ENCODE results near the gene CCDC60. TPM values are rescaled to one million over a fixed set of nuclear protein-coding genes. Genes with fewer than 3 reads are reported as not detected.
A peak's percentile ranks its signal among the peaks of the same experiment; 100 is the strongest.

The CCDC60 gene, protein sequence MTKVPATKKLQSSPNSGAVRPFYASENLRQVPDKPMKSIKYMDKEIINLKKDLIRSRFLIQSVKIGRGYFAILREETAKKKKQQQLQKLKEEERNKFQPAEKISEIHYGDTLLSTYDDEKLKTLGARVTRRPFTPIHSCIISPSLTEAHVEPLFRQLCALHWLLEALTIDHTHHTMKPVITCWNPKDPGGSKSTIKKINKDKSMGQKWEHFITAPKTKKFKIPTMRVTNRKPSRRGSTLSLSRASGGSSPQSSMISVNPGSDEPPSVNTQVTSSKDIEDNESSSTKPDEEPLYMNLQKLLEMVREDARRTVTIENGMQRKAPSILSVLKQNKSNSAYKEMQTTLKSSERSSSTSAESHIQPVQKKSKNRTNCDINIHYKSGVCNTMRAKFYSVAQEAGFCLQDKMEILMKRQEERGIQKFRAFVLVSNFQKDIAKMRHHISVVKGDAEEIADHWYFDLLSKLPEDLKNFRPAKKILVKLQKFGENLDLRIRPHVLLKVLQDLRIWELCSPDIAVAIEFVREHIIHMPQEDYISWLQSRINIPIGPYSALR
- not detected for total RNA-seq
- not detected for polyA plus RNA-seq
- long read RNA-seq, donor 1 = 0 reads
- long read RNA-seq, donor 2 = 0 reads
- long read RNA-seq, donor 3 = 0 reads
- long read RNA-seq, donor 4 = 0 reads
- long read RNA-seq, donor 5 = 0 reads
- long read RNA-seq, donor 6 = 0 reads
- long read RNA-seq, donor 7 = 0 reads
- long read RNA-seq, donor 8 = 0 reads
- long read RNA-seq, donor 9 = 0 reads
- long read RNA-seq, donor 10 = 0 reads

DNA sequence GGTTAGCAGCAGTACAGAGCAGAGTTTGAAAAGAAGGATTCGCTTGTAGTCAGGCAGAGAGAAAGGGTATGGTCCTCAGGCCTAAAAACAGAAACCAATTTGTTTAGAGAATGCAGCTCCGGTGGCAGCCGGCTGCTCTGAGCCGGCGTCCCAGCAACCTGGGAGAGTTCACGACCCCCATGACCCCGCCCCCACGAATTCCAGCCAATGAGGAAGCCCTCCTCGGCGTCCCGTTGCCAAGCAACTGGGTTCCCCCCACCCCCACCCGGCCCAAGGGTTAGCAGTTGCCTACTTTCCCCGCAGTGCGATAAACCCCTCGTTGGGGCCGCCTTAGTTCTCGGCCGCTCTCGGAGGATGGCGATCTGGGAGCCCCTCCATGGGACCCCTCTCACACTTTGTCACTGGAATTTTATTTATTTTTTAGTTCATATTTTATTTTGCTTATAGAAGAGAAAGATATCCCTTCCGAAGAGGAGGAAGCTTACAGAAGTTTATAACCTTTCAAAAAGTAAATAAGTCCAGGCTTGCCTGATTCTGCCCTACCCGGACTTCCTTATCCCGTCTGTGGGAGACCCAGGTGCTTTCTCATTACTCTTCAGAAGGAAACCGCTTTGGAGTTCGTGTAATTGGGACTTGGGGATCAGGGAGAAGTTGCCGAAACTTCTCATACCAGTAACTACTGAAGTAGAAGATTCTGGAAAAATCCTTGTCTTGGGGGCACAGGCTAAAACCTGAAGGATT lies at the start of gene CCDC60:
TSS of gene CCDC60 (plus strand) at position 300 of the 741 bp plus-strand sequence. CDS start 448 bp downstream, outside the sequence.
- no peak for TF ChIP-seq POLR2A (IDR thresholded peaks at IDR 0.05)
- TF ChIP-seq, protein P1, sequence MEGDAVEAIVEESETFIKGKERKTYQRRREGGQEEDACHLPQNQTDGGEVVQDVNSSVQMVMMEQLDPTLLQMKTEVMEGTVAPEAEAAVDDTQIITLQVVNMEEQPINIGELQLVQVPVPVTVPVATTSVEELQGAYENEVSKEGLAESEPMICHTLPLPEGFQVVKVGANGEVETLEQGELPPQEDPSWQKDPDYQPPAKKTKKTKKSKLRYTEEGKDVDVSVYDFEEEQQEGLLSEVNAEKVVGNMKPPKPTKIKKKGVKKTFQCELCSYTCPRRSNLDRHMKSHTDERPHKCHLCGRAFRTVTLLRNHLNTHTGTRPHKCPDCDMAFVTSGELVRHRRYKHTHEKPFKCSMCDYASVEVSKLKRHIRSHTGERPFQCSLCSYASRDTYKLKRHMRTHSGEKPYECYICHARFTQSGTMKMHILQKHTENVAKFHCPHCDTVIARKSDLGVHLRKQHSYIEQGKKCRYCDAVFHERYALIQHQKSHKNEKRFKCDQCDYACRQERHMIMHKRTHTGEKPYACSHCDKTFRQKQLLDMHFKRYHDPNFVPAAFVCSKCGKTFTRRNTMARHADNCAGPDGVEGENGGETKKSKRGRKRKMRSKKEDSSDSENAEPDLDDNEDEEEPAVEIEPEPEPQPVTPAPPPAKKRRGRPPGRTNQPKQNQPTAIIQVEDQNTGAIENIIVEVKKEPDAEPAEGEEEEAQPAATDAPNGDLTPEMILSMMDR (IDR thresholded peaks at IDR 0.05) = no peak
- Histone ChIP-seq H3K4me1 (replicated peaks in 1 of 2) (no peaks in the 10 kb centered on the region), H3K27me3 (peaks cover 7% of the 10 kb centered on the region), H3K27ac (no peak within 1 kb of the TSS), H3K4me3 (no peak within 1 kb of the TSS), H3K9me3 (replicated peaks in 1 of 3) (no peaks in the 10 kb centered on the region), H3K36me3 (replicated peaks in 1 of 2) (no peaks in the 10 kb centered on the region)
- WGBS, 4 donors = 22 to 28% (median 24%) methylated on average over 21 to 26 of the region's 26 CpGs
- DNase-seq = peak in 1 of 7 donors; percentile 1
- intact Hi-C loops (cut with DNase I) = no loop called here

DNA sequence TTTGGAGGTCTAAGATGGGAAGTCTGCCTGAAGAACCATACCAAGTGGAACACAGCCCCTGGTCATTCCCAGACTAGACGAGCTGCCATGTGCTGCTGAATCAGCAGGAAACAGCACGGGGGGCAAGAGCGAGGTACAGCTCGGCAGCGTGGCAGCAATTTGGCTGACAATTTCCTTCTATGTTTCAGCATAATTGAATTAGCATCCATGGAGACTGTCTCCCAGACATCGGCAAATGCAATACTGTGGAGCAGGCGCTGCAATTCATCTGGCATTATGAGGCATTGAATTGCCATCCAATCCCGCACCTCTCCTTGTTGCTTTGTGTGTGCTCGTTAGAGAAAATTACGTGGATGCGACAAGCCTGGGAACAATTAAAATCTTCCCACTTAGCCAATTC lies 46.0 kb upstream of the CCDC60 start:
- peak overlapping the region in 1 of 5 donors; percentile 26 for H3K27ac ChIP-seq
- peak in 3 of 7 donors; percentile 16 to 76 (median 18) for DNase-seq
- TF ChIP-seq POLR2A (IDR thresholded peaks at IDR 0.05) = no peak
- TF ChIP-seq, protein P1 (IDR thresholded peaks at IDR 0.05) = no peak
- H3K4me3 ChIP-seq = no peak overlapping the region
- whole genome bisulfite sequencing, 4 donors = 63 to 70% (median 66%) methylated on average over 11 of the region's 11 CpGs
- H3K36me3 ChIP-seq (replicated peaks in 1 of 2) = no peaks in the 10 kb centered on the region
- intact Hi-C loops (cut with DNase I) = no loop called here
- H3K27me3 ChIP-seq = no peaks in the 10 kb centered on the region
- no peaks in the 10 kb centered on the region for H3K4me1 ChIP-seq (replicated peaks in 1 of 2)
- H3K9me3 ChIP-seq (replicated peaks in 1 of 3) = no peaks in the 10 kb centered on the region

DNA sequence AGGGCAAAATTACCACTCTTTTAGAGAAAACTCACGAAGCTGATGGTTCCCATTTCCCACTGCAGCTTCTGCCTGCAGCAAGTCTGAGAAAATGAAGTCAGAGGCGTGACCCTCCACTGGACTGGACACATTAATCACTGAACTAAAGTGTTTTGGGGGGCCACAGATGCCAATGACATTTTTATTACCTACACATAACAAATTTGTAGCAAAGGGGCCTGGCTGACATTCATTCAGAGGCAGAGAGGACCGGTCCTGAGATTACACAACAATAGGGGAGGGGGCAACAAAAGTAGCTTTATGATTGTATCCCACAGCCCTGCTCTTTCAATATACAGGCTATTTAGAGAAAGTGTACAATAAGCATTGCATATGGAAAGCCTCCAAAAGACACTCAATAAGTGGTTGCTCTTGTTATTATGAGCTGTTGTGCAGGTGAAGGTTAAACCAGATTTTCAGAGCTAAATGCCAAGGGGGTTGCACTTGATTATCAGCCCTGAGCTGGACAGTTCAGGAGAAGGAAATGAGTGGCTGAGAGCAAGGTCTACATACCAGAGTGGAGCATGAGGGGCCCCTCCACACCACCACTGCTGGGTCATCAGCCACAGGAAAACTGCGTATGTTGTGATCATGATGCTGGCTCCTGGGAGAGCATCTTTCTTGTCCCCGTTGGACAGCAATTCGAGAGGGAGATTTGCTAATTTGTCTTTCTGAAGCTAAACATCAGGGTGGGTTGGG lies 41.5 kb upstream of the CCDC60 start:
- no peak overlapping the region for H3K27ac ChIP-seq
- H3K36me3 ChIP-seq (replicated peaks in 1 of 2) = no peaks in the 10 kb centered on the region
- peaks cover 5% of the 10 kb centered on the region for H3K27me3 ChIP-seq
- TF ChIP-seq, protein P1 (IDR thresholded peaks at IDR 0.05) = no peak
- TF ChIP-seq POLR2A (IDR thresholded peaks at IDR 0.05) = no peak
- no peaks in the 10 kb centered on the region for H3K4me1 ChIP-seq (replicated peaks in 1 of 2)
- DNase-seq = no peak
- H3K9me3 ChIP-seq (replicated peaks in 1 of 3) = no peaks in the 10 kb centered on the region
- 46 to 56% (median 49%) methylated on average over 6 of the region's 6 CpGs for WGBS, 4 donors
- no peak overlapping the region for H3K4me3 ChIP-seq
- intact Hi-C loops (cut with DNase I) = no loop called here

All from adrenal gland (tissue), 19 donors.